ENCODE data around the gene F10. TPM values are rescaled to one million over a fixed set of nuclear protein-coding genes. Genes with fewer than 3 reads are reported as not detected.

The F10 gene
- total and polyA plus RNA-seq, 2 of the 13 experiments (the other 11 are each of a cell fraction or from before 2014, with no cell fraction given), result 58.4 to 237 TPM

- no peak for TF ChIP-seq ZNF281 (CRISPR knock-in tag; IDR thresholded peaks at IDR 0.05; ENCODE audit: borderline replicate concordance)
- TF ChIP-seq ZXDC (CRISPR knock-in tag; IDR thresholded peaks at IDR 0.05), result no peak
- no peak for TF ChIP-seq NFKBIZ (CRISPR knock-in tag; IDR thresholded peaks at IDR 0.05)
- TF ChIP-seq ZNF614 (CRISPR knock-in tag; IDR thresholded peaks at IDR 0.05; ENCODE audit: borderline replicate concordance), result no peak
- TF ChIP-seq DNMT3B (CRISPR knock-in tag; conservative IDR thresholded peaks at IDR 0.05), result 0 out of 2 replicates have a peak, but pooled peaks have one; percentile 1
- peak; percentile 23; the same call in 1 of the 2 replicates for TF ChIP-seq MEIS2 (CRISPR knock-in tag; IDR thresholded peaks at IDR 0.05)
- 0 out of 2 replicates have a peak, but pooled peaks have one; percentile 16 for TF ChIP-seq RAD21 (CRISPR knock-in tag; IDR thresholded peaks at IDR 0.05)
- TF ChIP-seq ZNF335 (CRISPR knock-in tag; IDR thresholded peaks at IDR 0.05), result no peak
- TF ChIP-seq RBM22 (optimal IDR thresholded peaks at IDR 0.05; ENCODE audit: low read length), result peak; percentile 40
- TF ChIP-seq ZBTB46 (CRISPR knock-in tag; IDR thresholded peaks at IDR 0.05; ENCODE audit: borderline replicate concordance), result 0 out of 2 replicates have a peak, but pooled peaks have one; percentile 29
- no peak for TF ChIP-seq MZF1 (CRISPR knock-in tag; IDR thresholded peaks at IDR 0.05; ENCODE audit: borderline replicate concordance)
- TF ChIP-seq MTA3 (CRISPR knock-in tag; IDR thresholded peaks at IDR 0.05), result no peak
- TF ChIP-seq ZNF274 (CRISPR knock-in tag; IDR thresholded peaks at IDR 0.05), result peak; percentile 40; the same call in 1 of the 2 replicates
- TF ChIP-seq ZNF3 (CRISPR knock-in tag; IDR thresholded peaks at IDR 0.05), result no peak
- TF ChIP-seq ZFP62 (CRISPR knock-in tag; IDR thresholded peaks at IDR 0.05), result no peak
- TF ChIP-seq ZNF446 (CRISPR knock-in tag; IDR thresholded peaks at IDR 0.05), result no peak
- TF ChIP-seq SIN3A (IDR thresholded peaks at IDR 0.05; ENCODE audit: borderline replicate concordance, low read depth, low read length), result 0 out of 2 replicates have a peak, but pooled peaks have one; percentile 26
- peak; percentile 37; the same call in 1 of the 2 replicates for TF ChIP-seq ZNF563 (CRISPR knock-in tag; IDR thresholded peaks at IDR 0.05)
- no peak; the same call in none of the 2 replicates for TF ChIP-seq ZNF512 (CRISPR knock-in tag; IDR thresholded peaks at IDR 0.05)
- peak; percentile 68; the same call in 1 of the 2 replicates for TF ChIP-seq THAP7 (CRISPR knock-in tag; IDR thresholded peaks at IDR 0.05)
These were observed 30.6 kb downstream of the F10 start (continued) for GRCh38 chr13:113152984-113153809.
